Hematopoietic multipotent progenitor cell treated with erythropoietin and hydrocortisone succinate and interleukin-3 and kit ligand, for 8 days (in vitro differentiated cells): ENCODE measurements around the gene PLA2G4A.
"Not testable (repeated sequence)": the region's sequence is repeated elsewhere in the genome, so short reads cannot be mapped to it uniquely, and the experiment has no call there.

Experiments
- DNase-seq: peaks from one replicate; pipeline ENCODE4 v3.0.0-alpha.2; 2015

The PLA2G4A gene

GRCh38 chr1:186878356-186878755, 49.6 kb downstream of the PLA2G4A start:
- no peak for DNase-seq

DNA sequence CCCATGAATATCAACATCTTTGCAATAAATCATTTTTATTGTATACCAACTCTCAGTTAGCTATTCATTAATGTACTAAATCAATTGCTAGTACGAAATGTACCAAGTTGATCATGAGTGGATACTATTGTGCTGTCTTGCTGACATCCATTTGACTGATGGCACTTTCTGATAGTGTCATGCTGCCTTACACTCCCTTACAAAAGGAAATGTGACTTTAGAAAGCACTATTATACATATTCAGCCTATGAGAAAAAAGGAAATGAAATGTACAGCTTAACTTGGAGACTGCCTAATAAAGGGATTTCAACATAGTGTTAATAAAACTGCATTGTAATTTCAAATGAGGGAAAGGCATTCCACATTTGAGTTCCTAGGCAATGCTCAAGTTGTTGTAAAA, 52.2 kb downstream of the PLA2G4A start:
- DNase-seq: no peak

DNA sequence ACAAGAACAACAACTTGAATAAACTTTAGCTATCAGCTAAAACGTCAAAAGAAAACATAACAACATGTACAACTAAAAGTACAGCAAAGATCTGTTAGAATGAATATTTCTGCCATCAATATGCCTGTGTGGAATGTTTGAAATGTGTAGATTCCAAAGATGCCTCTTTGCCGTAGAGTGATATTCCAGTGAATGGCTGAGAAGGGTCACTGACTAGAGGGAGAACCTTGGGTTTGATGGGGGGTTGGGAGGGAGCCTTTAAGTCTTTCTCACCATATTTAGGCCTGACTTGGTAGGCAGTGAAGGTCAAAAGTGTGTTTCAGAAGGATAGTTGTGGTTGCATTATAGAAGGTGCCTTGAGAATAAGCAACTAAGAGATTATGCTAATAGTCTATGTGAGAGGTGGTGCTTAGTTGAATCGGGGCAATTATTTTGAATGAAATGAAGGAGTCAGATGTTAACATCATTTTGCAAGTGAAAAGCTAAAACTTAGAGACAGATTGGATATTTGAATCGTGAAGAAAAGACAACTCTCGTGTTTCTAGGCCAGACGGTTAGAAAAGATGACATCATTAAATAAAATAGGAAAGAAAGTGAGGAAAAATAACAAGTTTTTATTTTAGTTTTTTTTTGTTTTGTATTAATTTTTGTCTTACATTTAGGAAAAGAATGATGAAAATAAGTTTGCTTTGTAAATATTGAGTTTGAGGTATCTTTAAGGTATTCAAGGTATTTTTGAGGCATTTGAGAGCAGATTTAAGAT, 53.8 kb downstream of the PLA2G4A start:
- no peak for DNase-seq

DNA sequence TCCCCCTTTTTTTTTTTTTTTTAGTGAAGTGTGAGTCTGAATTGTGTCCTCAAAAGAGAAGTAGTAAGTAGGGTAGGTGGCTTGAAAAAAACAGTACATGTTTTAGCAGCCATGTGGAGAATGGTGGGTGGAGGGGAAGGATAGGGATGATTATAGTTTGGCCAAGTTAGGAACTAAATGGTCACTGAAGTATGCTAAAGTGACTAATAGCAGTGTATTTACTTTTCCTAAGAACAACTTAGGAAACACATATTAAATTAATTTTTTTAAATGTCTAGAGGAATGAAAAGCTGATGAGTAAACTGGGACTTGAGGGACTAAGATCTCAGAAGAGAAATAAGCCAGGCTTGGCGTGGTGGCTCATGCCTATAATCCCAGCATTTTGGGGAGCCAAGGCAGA, 55.5 kb downstream of the PLA2G4A start:
- DNase-seq: no peak

GRCh38 chr1:186887203-186887602, 58.5 kb downstream of the PLA2G4A start:
- no peak for DNase-seq

DNA sequence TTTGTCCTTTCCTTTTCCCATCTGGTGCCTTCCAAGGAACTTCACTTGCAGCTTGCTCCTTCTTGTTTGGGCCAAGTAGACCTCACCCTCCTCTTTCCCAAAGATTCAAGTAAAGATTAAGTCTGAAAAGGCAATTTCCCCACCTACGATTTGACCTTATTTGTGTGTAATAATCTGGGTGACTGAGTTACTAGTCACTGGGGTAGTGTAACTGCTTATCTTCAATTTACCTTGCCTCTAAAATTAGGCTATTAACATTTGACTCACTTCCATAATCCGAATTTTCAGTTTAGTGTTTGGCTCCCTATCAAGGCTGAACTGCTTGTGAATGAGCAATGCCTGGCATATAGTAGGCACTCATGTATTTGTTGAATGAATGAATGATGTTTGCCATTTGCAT, 59.6 kb downstream of the PLA2G4A start:
- DNase-seq: no peak

DNA sequence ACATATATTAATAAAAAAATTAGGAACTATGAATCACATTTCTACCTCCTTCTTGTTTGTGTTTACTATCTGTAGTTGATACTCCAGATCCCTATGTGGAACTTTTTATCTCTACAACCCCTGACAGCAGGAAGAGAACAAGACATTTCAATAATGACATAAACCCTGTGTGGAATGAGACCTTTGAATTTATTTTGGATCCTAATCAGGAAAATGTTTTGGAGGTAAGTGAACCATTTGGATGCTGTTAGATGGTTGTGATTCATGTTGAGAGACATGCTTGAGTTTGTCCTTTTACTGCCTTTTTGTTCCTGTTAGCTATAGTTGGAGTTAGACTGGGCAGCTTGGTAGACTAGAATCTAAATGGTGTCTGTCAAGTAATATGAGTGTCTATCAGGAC, 64.2 kb downstream of the PLA2G4A start:
- no peak for DNase-seq

GRCh38 chr1:186894415-186894814, 65.7 kb downstream of the PLA2G4A start:
- DNase-seq: no peak

DNA sequence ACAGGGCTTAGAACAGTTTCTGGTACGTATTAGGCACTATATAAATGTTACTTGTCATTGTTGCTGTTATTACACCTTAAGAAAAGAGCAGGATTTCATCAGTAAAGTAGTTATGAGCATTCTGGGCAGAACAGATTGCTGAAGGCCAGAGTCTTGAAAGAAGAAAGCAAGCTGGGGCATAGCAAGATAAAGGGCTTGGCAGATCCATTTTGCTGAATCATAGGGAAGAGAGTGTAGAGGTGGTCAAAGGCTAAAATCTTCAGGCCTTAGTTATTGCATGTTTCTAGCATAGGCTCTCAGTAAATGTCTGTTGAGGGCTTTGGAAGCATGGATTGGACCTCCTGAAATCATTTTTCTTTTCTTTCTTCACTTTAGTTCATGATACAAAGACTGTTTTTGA, 67.5 kb downstream of the PLA2G4A start:
- peak; percentile 67 for DNase-seq

DNA sequence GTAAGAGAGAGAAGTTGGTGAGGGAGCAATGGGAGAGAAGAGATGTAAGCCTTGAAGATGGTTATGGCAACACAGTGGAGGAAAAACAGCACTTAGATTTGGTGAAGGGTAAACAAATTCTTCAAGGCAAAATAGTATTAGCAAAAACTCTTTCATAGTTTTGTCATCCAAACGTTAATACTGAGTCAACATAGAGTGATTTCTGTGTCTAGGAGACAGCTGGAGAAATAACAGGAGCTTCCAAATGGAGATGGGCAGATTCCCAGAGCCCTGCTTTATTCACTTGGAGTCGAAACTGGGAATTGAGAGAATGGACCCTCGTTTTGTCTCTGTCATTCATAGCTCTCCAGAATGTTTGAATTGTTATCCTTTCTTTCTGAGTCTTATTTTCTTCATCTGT, 68.3 kb downstream of the PLA2G4A start:
- DNase-seq: no peak

DNA sequence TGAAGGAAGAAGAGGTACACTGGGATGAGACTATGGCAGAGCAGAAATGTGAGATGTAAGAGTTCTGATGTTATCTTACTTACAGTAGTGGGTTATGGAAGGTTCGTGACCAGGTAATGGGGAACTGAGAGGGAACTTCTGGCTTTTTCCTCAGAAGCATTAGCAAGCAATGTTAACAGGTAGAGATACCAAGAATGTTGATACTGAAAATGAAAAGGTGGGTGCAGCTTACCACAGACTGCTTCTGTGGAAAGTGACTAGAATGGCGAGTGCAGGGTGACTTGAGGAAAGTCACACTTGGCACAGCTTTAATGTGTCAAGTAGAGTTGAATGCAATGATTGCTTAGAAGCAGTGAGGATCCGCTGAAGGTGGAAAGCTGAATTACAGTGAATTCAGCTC, 70.8 kb downstream of the PLA2G4A start:
- DNase-seq: no peak

DNA sequence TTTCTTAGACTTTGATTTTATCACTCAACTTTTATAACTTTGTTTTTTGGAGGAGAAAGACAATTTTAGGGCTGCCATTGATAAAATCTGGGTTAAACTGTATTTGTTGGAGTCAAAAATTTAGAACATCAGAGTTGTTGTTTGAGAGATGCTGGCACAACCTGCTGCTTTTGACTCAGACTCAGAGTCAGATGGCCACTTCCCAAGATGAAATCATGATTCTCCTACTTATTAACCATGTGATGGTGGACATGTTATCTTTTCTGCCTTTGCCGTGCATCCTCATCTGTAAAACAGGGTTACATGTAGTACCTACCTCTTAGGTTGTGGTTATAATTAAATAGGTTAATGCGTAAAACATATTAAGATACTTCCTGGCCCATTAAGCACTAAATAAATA, 71.2 kb downstream of the PLA2G4A start:
- DNase-seq: no peak

- no peak for DNase-seq
Observed at GRCh38 chr1:186900539-186901237, 71.9 kb downstream of the PLA2G4A start.

DNA sequence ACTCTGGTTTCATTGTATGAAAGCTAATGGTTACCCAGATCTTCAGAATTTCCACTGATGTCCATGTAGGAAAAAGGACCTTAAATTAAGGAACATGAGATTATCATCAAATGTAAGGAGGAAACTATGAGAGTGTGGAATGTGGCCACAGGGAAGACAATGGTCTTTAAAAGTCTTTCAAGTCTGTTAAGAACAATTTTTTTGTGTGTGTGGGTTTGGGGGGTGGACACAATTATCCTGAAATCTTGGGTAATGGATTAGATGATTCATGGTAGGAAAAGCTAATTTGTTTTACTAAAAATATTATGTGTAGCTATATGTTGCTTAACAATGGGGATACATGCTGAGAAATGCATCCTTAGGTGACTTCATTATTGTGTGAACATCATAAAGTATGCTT, 72.9 kb downstream of the PLA2G4A start:
- DNase-seq: no peak

DNA sequence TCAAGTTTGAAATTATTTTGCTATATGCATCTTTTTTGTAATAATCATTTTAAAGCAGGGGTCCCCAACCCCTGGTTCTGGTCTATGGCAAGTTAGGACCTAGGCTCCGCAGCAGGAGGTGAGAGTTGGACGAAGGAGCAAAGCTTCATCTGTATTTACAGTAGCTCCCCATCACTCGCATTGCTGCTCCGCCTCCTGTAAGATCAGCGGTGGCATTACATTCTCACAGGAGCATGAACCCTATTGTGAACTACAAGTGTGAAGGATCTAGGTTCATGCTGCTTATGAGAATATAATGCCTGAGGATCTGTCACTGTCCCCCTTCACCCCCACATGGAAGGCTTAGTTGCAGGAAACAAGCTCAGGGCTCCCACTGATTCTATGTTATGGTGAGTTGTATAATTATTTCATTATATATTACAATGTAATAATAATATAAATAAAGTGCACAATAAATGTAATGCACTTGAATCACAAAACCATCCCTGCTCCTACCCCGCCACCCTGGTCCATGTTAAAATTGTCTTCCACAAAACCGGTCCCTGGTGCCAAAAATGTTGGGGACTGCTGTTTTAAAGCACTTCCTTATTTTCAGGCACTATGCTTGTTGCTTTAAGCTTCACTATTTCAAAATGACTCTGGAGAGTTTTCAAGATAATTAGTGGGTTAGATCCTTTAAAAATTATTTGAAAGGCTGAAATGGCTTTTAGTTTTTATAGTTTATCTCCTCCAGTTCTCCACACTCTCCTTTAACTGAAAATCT, 74.8 kb downstream of the PLA2G4A start:
- DNase-seq: no peak

DNA sequence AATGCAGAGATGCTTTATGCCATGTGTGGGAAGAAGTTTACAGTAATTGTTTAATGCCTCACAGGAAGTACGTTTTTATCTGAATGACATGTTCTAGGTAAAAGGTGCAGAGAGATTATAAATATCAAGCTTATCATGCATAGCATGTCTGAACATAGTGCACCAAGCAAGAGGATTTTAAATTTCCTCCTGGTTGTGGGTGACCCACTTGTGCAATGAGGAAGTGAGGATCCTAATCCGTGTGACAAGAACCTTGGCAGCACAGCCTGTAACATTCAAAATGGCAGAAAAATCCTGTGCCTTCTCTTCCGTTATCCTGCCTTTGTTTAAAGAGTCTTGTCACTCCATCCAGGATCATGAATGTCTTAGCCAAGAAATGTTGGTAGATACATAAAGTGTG, 75.6 kb downstream of the PLA2G4A start:
- peak; percentile 7 for DNase-seq

DNA sequence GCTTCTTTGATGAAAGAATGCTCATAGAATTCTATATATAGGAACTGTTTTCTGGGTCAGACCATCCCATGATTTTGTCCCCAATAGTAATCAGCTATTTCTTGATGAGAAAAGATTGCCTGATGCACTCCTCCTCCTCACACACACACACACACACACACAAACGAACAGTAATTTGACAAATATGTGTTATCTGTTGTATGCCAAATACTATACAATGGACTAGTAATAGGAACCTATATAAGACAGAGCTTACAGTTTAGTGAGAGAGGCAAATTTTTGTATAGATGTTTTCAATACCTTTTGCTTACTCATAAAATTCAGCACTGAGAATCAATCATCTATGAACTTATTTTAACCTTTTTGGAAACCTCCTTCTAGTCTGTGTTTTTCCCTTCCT, 76.8 kb downstream of the PLA2G4A start:
- DNase-seq: no peak

- DNase-seq: no peak
Observed at GRCh38 chr1:186915555-186915954, 86.8 kb downstream of the PLA2G4A start.

GRCh38 chr1:186917106-186917786, 88.5 kb downstream of the PLA2G4A start:
- not testable (repeated sequence) for DNase-seq

GRCh38 chr1:186921386-186921785, 92.6 kb downstream of the PLA2G4A start:
- DNase-seq: peak; percentile 6

GRCh38 chr1:186922814-186923213, 94.1 kb downstream of the PLA2G4A start:
- DNase-seq: not testable (repeated sequence)

- DNase-seq: no peak
Observed at GRCh38 chr1:186923486-186923885, 94.7 kb downstream of the PLA2G4A start.
